OCI-M2 (cell line): Measurements from ENCODE around the gene THADA.
"Not testable (repeated sequence)": the region's sequence is repeated elsewhere in the genome, so short reads cannot be mapped to it uniquely, and the experiment has no call there.

Experiments
- DNase-seq: peaks from one replicate; lab custom pipeline; 2025; ENCODE audit not compliant: unreplicated experiment; lab: John Stamatoyannopoulos, UW

The THADA gene

GRCh38 chr2:43605079-43605655, 9.3 kb upstream of the THADA start:
- no peak for DNase-seq

- DNase-seq = no peak
Measured at GRCh38 chr2:43604674-43605073, 8.8 kb upstream of the THADA start.

- DNase-seq = not testable (repeated sequence)
Measured at GRCh38 chr2:43600596-43600995, 4.8 kb upstream of the THADA start.

- DNase-seq = no peak
Measured at GRCh38 chr2:43594875-43595274, 963 bp downstream of the THADA start.

GRCh38 chr2:43593254-43593653, 2.6 kb downstream of the THADA start:
- DNase-seq = no peak

GRCh38 chr2:43592443-43592842, 3.4 kb downstream of the THADA start:
- no peak for DNase-seq

- DNase-seq = no peak
Measured at GRCh38 chr2:43585708-43586107, 10.1 kb downstream of the THADA start.

GRCh38 chr2:43579275-43579981, 16.4 kb downstream of the THADA start:
- DNase-seq = no peak

GRCh38 chr2:43576981-43577892, 18.6 kb downstream of the THADA start:
- DNase-seq = no peak

GRCh38 chr2:43572244-43572643, 23.6 kb downstream of the THADA start:
- DNase-seq = no peak

GRCh38 chr2:43569921-43570320, 25.9 kb downstream of the THADA start:
- no peak for DNase-seq

GRCh38 chr2:43568228-43568627, 27.6 kb downstream of the THADA start:
- DNase-seq = no peak

GRCh38 chr2:43566461-43566729, 29.4 kb downstream of the THADA start:
- DNase-seq = no peak

- DNase-seq = no peak
Measured at GRCh38 chr2:43563679-43564078, 32.2 kb downstream of the THADA start.

- no peak for DNase-seq
Measured at GRCh38 chr2:43560231-43560547, 35.6 kb downstream of the THADA start.

GRCh38 chr2:43559391-43560230, 36.2 kb downstream of the THADA start:
- DNase-seq = no peak

- no peak for DNase-seq
Measured at GRCh38 chr2:43557196-43557595, 38.6 kb downstream of the THADA start.

GRCh38 chr2:43556256-43556655, 39.6 kb downstream of the THADA start:
- DNase-seq = no peak

GRCh38 chr2:43553341-43553855, 42.4 kb downstream of the THADA start:
- DNase-seq = no peak

- no peak for DNase-seq
Measured at GRCh38 chr2:43551990-43552389, 43.8 kb downstream of the THADA start.

GRCh38 chr2:43548381-43548780, 47.5 kb downstream of the THADA start:
- DNase-seq = not testable (repeated sequence)
